Effector memory CD4-positive, alpha-beta T cell (primary cell): Measurements from ENCODE around the gene MNX1.

Experiments used
- DNase-seq, 3 donors: peaks; one replicate each; pipeline ENCODE4 v3.0.0-alpha.2; 2020
- H3K27ac ChIP-seq: 2 replicates; pipeline ENCODE4 v1.7.0; 2013; ENCODE audit warnings: mild to moderate bottlenecking, low read length, moderate library complexity; ENCODE audit not compliant: insufficient read depth, poor library complexity, severe bottlenecking
- H3K27me3 ChIP-seq: replicated peaks from 2 replicates; pipeline ENCODE4 v1.7.0; 2013; ENCODE audit warnings: mild to moderate bottlenecking, low read length; ENCODE audit not compliant: insufficient read depth, control insufficient read depth, poor library complexity, severe bottlenecking
- H3K36me3 ChIP-seq: 2 replicates; pipeline ENCODE4 v1.7.0; 2013; ENCODE audit warnings: mild to moderate bottlenecking, low read length, moderate library complexity; ENCODE audit not compliant: control insufficient read depth, insufficient read depth
- H3K4me1 ChIP-seq: 2 replicates; pipeline ENCODE4 v1.7.0; 2013; ENCODE audit warnings: low read length, mild to moderate bottlenecking; ENCODE audit not compliant: control insufficient read depth, insufficient read depth, poor library complexity, severe bottlenecking
- H3K4me3 ChIP-seq: 2 replicates; pipeline ENCODE4 v1.7.0; 2013; ENCODE audit warnings: low read length, low read depth, mild to moderate bottlenecking; ENCODE audit not compliant: insufficient read depth, poor library complexity, severe bottlenecking
- H3K9me3 ChIP-seq: 2 replicates; pipeline ENCODE4 v1.7.0; 2013; ENCODE audit warnings: mild to moderate bottlenecking, low read length, moderate library complexity; ENCODE audit not compliant: control insufficient read depth

Gene MNX1

GRCh38 chr7:156975620-156976019 lies 34.8 kb downstream of the MNX1 start:
- Histone ChIP-seq H3K27ac (no peak overlapping the region), H3K36me3 (peaks cover 12% of the 10 kb centered on the region), H3K4me1 (no peaks in the 10 kb centered on the region), H3K9me3 (peaks cover 4% of the 10 kb centered on the region), H3K4me3 (no peak overlapping the region), H3K27me3 (no peaks in the 10 kb centered on the region)
- DNase-seq: no peak

GRCh38 chr7:156969972-156970420 lies 40.5 kb downstream of the MNX1 start:
- H3K27me3 ChIP-seq: no peaks in the 10 kb centered on the region
- peaks cover 40% of the 10 kb centered on the region for H3K36me3 ChIP-seq
- no peak overlapping the region for H3K27ac ChIP-seq
- no peak overlapping the region for H3K4me3 ChIP-seq
- H3K4me1 ChIP-seq: no peaks in the 10 kb centered on the region
- H3K9me3 ChIP-seq: no peaks in the 10 kb centered on the region
- no peak for DNase-seq

DNA sequence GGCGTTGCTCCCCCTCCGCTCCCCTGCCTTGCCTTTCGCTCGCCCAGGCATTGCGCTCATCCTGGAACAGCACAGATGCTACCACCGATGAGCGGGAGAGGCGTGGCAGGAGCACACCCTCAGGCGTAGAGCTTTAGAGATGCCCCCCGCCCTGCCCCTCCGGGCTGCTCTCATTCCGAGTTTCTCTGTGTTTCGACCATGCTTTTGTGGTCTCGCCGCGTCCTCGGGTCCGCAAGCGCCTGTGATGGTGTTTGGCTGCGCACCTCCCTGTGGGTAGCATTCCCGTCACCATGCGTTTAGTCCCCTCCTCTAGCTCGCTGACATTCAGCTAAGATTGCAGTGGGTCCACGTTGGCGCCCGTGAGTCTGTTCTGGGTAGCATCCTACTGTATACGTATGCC lies 42.3 kb downstream of the MNX1 start:
- peaks cover 58% of the 10 kb centered on the region for H3K36me3 ChIP-seq
- no peak overlapping the region for H3K4me3 ChIP-seq
- no peak overlapping the region for H3K27ac ChIP-seq
- no peak for DNase-seq
- no peaks in the 10 kb centered on the region for H3K4me1 ChIP-seq
- no peaks in the 10 kb centered on the region for H3K27me3 ChIP-seq
- no peaks in the 10 kb centered on the region for H3K9me3 ChIP-seq

DNA sequence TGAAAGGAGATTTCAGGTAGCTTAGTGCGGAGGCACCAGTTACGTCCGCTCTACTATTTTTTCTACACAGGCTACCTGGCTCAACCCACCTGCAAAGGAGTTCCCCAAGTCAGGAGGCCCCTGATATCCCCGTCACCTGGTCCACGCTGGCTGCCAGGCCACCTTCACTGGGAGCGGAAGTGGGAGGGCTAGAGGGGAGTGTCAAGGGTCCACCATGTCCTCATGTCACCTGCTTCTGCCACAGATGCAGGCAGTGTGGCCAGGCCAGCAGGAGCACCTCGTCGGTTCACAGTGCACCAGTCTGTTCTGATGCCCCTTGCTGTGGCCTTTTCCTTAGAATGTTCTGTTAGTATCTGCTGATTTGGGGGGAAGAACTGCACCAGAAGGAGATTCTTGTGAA lies 44.1 kb downstream of the MNX1 start:
- Histone ChIP-seq H3K4me3 (no peak overlapping the region), H3K27me3 (no peaks in the 10 kb centered on the region), H3K36me3 (peaks cover 65% of the 10 kb centered on the region), H3K27ac (no peak overlapping the region), H3K4me1 (no peaks in the 10 kb centered on the region), H3K9me3 (no peaks in the 10 kb centered on the region)
- no peak for DNase-seq

- H3K27ac ChIP-seq: no peak overlapping the region
- H3K4me3 ChIP-seq: no peak overlapping the region
- H3K27me3 ChIP-seq: no peaks in the 10 kb centered on the region
- peaks cover 75% of the 10 kb centered on the region for H3K36me3 ChIP-seq
- H3K9me3 ChIP-seq: no peaks in the 10 kb centered on the region
- DNase-seq: no peak
- H3K4me1 ChIP-seq: no peaks in the 10 kb centered on the region
Observed at GRCh38 chr7:156964971-156965370, 45.5 kb downstream of the MNX1 start.

- no peak overlapping the region for H3K27ac ChIP-seq
- H3K4me1 ChIP-seq: no peaks in the 10 kb centered on the region
- no peak overlapping the region for H3K4me3 ChIP-seq
- no peaks in the 10 kb centered on the region for H3K27me3 ChIP-seq
- no peaks in the 10 kb centered on the region for H3K9me3 ChIP-seq
- H3K36me3 ChIP-seq: peaks cover 79% of the 10 kb centered on the region
- DNase-seq: no peak
Observed at GRCh38 chr7:156963472-156963871, 47.0 kb downstream of the MNX1 start.

- DNase-seq: no peak
- Histone ChIP-seq H3K4me3 (no peak overlapping the region), H3K9me3 (no peaks in the 10 kb centered on the region), H3K27me3 (no peaks in the 10 kb centered on the region), H3K27ac (no peak overlapping the region), H3K36me3 (peaks cover 85% of the 10 kb centered on the region), H3K4me1 (no peaks in the 10 kb centered on the region)
Observed at GRCh38 chr7:156962897-156963296, 47.6 kb downstream of the MNX1 start.

DNA sequence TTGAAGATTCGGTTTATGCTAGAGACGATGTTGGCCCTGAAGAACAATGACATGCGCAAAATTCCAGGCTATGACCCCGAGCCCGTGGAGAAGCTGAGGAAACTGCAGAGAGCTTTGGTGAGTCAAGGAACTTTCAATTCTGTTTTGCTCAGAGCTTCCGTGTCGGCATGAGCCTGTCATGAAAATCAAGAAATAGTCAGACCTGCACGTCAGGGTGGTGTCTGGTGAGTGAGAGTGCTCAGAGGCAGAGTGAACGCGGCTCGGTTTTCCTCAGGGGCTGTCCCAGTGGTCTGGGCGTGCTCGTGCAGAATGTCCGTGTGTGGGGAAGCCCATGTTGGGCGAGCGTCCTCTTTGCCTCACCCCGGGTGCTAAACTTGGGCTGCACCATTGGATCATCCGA lies 48.3 kb downstream of the MNX1 start:
- no peak for DNase-seq
- Histone ChIP-seq H3K9me3 (no peaks in the 10 kb centered on the region), H3K27me3 (no peaks in the 10 kb centered on the region), H3K36me3 (peaks cover 84% of the 10 kb centered on the region), H3K27ac (no peak overlapping the region), H3K4me3 (no peak overlapping the region), H3K4me1 (no peaks in the 10 kb centered on the region)

DNA sequence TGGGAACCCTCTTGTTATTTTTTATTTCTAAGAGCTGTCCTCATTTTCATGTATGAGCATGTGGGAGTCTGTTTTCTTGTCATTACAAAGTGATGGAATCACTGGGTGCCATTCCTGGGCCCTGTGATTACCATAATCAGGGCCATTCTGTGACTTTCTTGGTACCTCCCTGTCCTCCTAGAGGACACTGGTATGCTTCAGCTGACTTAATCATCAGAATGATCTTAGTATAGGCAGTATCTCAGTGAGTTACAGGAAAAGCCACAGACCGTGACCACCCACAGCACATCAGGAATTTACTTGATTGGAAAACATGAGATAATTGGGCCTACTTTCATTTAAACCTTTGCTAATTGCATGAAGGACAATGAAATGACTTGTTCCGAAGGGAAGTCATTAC lies 53.7 kb downstream of the MNX1 start:
- no peaks in the 10 kb centered on the region for H3K9me3 ChIP-seq
- H3K4me1 ChIP-seq: peaks cover under 1% of the 10 kb centered on the region
- no peaks in the 10 kb centered on the region for H3K27me3 ChIP-seq
- no peak overlapping the region for H3K27ac ChIP-seq
- no peak overlapping the region for H3K4me3 ChIP-seq
- DNase-seq: no peak
- H3K36me3 ChIP-seq: peaks cover 81% of the 10 kb centered on the region

GRCh38 chr7:156954941-156955340 lies 55.5 kb downstream of the MNX1 start:
- Histone ChIP-seq H3K27me3 (no peaks in the 10 kb centered on the region), H3K4me3 (no peak overlapping the region), H3K4me1 (peaks cover 16% of the 10 kb centered on the region), H3K27ac (no peak overlapping the region), H3K36me3 (peaks cover 64% of the 10 kb centered on the region), H3K9me3 (no peaks in the 10 kb centered on the region)
- DNase-seq: no peak
